Hepatocyte (in vitro differentiated cells): Measurements from ENCODE around the gene TRIM34.

ENCODE experiments used
- CTCF ChIP-seq: fragments of 200-600 bp; sonication (generic); IDR thresholded peaks from 2 replicates; pipeline ENCODE4 v1.5.1; 2016; ENCODE audit warnings: antibody characterized with exemption, mild to moderate bottlenecking; ENCODE audit not compliant: poor library complexity
- EZH2 ChIP-seq: fragments of 200-600 bp; sonication (generic); IDR thresholded peaks from 2 replicates; pipeline ENCODE4 v1.6.1; 2016; ENCODE audit warnings: antibody characterized with exemption, mild to moderate bottlenecking, borderline replicate concordance

- TF ChIP-seq CTCF (no peak), EZH2 (no peak)
Measured at GRCh38 chr11:5603326-5603725, 21.5 kb upstream of the TRIM34 start.
